ENCODE data around the gene CCDC15.

Gene CCDC15

DNA sequence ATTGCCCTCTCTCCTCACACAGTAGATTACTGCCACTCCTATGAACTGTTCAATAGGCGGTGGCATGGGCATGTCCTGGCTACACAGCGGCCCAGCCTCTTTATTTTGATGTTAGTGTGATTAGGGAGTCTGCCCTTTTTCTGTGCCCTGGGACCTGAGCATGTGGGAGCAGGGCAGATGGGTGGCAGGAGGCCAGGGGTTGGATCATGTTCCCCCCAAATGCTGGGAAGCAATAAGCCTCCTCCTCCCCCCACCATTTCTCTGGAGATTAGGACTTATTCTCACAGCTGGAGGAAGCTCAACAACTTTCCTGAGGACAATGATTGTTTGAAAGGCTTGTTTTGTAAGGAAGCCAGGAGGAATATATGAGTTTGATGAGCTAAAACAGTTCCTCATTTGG, 34.1 kb upstream of the CCDC15 start:
- TF ChIP-seq, protein P1, sequence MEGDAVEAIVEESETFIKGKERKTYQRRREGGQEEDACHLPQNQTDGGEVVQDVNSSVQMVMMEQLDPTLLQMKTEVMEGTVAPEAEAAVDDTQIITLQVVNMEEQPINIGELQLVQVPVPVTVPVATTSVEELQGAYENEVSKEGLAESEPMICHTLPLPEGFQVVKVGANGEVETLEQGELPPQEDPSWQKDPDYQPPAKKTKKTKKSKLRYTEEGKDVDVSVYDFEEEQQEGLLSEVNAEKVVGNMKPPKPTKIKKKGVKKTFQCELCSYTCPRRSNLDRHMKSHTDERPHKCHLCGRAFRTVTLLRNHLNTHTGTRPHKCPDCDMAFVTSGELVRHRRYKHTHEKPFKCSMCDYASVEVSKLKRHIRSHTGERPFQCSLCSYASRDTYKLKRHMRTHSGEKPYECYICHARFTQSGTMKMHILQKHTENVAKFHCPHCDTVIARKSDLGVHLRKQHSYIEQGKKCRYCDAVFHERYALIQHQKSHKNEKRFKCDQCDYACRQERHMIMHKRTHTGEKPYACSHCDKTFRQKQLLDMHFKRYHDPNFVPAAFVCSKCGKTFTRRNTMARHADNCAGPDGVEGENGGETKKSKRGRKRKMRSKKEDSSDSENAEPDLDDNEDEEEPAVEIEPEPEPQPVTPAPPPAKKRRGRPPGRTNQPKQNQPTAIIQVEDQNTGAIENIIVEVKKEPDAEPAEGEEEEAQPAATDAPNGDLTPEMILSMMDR (IDR thresholded peaks at IDR 0.05): no peak
- Histone ChIP-seq H3K36me3 (no peaks in the 10 kb centered on the region), H3K27me3 (peaks cover 27% of the 10 kb centered on the region), H3K4me1 (ENCODE audit: control insufficient read depth in 1 of 2, insufficient read depth in 1 of 2, low read depth in 1 of 2, low read length in 1 of 2) (peaks cover 7 to 40% of the 10 kb centered on the region in 2 experiments), H3K4me3 (ENCODE audit: low read depth in 1 of 2, low read length in 1 of 2) (no peak overlapping the region), H3K27ac (no peak overlapping the region), H3K9me3 (no peaks in the 10 kb centered on the region)

DNA sequence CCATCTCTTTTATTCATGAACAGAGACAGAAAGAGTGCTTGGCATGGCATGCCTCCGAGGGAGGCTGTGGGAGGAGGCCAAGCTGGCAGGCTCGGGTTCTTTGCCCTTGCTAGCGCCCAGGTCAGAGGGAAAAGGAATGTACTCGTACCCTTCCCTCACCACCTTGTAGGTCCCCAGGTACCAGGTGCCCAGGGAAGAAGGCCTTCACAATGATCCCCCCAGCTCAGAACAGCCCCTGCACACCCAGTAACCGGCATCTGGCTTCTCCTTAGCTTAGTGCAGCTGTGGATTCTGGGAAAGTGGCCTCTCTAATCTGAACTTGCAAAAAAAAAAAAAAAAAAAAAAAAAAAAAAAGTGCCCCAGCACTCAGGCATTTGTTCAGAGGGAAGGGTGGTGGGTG, 33.6 kb upstream of the CCDC15 start:
- peaks cover 27% of the 10 kb centered on the region for H3K27me3 ChIP-seq
- H3K36me3 ChIP-seq: no peaks in the 10 kb centered on the region
- peaks cover 7 to 40% of the 10 kb centered on the region in 2 experiments for H3K4me1 ChIP-seq (ENCODE audit: control insufficient read depth in 1 of 2, insufficient read depth in 1 of 2, low read depth in 1 of 2, low read length in 1 of 2)
- no peaks in the 10 kb centered on the region for H3K9me3 ChIP-seq
- TF ChIP-seq, protein P1 (IDR thresholded peaks at IDR 0.05): no peak
- H3K27ac ChIP-seq: no peak overlapping the region
- H3K4me3 ChIP-seq (ENCODE audit: low read depth in 1 of 2, low read length in 1 of 2): peak overlapping the region; percentile 60 to 70

DNA sequence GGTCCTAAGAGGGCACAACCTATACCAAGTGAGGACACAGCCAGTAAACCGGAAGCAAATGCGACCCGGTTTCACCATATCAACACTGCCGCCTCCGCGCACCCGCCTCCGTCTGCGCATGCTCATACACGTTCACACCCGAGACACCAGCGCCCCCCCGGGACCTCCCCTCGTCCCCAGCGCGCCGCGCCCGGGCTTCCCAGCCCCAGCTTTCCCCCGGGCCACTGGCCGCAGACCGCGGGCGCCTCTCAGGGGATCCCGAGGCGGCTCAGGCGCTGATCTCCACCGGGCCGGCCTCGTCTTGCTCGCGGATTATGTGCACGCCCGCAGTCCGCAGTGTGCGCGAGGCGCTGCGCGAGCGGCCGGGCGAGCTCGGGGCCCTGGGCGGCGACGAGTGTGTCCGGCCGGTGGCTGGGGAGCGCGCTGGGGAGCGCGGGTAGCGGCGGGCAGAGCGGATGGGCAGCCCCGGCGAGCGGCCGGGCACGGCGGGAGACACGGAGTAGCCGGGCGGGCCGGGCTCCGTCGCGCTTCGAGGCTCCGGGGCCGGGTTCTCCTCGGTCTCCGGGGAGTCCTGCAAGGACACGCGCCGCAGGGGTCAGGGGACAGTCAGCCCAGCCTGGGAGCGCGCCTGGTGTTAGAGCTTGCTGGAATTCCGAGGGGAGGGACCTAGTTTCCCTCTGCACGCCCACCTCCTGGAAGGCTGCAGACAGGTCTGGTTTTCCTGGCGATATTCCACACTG, 33.0 kb upstream of the CCDC15 start:
- Histone ChIP-seq H3K4me3 (ENCODE audit: low read depth in 1 of 2, low read length in 1 of 2) (peak overlapping the region; percentile 60 to 70), H3K9me3 (no peaks in the 10 kb centered on the region), H3K36me3 (no peaks in the 10 kb centered on the region), H3K27me3 (peaks cover 27% of the 10 kb centered on the region), H3K4me1 (ENCODE audit: control insufficient read depth in 1 of 2, insufficient read depth in 1 of 2, low read depth in 1 of 2, low read length in 1 of 2) (peaks cover 7 to 40% of the 10 kb centered on the region in 2 experiments), H3K27ac (peak overlapping the region; percentile 62)
- TF ChIP-seq, protein P1 (IDR thresholded peaks at IDR 0.05): no peak

DNA sequence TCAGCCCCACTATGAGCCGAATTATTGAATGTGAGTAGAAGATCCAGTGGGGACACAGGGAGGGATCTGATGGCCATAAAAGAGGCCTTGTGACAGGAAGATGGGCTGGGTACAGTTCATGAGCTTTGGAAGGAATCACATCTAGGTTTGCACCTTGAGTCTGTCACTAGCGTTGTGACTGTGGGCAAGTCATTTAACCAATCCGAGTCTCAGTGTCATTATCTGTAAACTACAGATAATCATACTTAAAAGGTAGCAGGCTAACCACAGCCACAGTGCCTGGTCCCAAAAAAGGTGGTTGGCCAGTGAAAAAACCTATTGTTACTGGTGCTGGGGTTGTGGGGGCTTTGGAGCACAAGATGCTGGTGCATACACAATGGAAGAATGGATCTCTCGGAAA, 31.2 kb upstream of the CCDC15 start:
- TF ChIP-seq, protein P1 (IDR thresholded peaks at IDR 0.05): no peak
- H3K4me1 ChIP-seq (ENCODE audit: control insufficient read depth in 1 of 2, insufficient read depth in 1 of 2, low read depth in 1 of 2, low read length in 1 of 2): peaks cover 7 to 32% of the 10 kb centered on the region in 2 experiments
- no peak overlapping the region for H3K4me3 ChIP-seq (ENCODE audit: low read depth in 1 of 2, low read length in 1 of 2)

DNA sequence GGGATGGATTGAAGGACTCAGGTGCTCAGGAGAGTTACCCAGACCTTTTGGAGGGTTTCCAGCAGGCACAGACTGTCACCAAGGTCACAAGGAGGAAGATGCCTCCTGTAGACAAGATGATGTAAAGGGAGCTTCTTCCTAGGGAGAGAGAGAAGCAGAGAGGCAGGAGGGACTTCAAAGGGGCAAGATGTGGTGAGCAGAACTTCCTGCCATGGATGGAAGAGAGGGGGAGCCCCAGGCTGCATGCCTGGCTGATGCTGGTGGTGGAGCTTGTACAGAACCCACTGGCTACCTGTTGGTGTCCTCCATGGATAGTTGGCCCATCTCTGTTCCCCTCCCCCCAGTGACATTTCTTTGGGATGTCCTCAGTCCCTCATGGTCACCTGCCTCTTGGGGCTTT, 30.7 kb upstream of the CCDC15 start:
- Histone ChIP-seq H3K27ac (no peak overlapping the region), H3K36me3 (no peaks in the 10 kb centered on the region), H3K4me3 (ENCODE audit: low read depth in 1 of 2, low read length in 1 of 2) (no peak overlapping the region)

More for the DNA sequence above, 31.2 kb upstream of the CCDC15 start:
- Histone ChIP-seq H3K9me3 (no peaks in the 10 kb centered on the region), H3K36me3 (no peaks in the 10 kb centered on the region), H3K27ac (no peak overlapping the region), H3K27me3 (peaks cover 27% of the 10 kb centered on the region)

More for the DNA sequence above, 30.7 kb upstream of the CCDC15 start:
- TF ChIP-seq, protein P1 (IDR thresholded peaks at IDR 0.05): no peak
- Histone ChIP-seq H3K4me1 (ENCODE audit: control insufficient read depth in 1 of 2, insufficient read depth in 1 of 2, low read depth in 1 of 2, low read length in 1 of 2) (peaks cover 5 to 28% of the 10 kb centered on the region in 2 experiments), H3K27me3 (peaks cover 27% of the 10 kb centered on the region), H3K9me3 (no peaks in the 10 kb centered on the region)
